ENCODE results near the gene ACSM6.
A peak's percentile ranks its signal among the peaks of the same experiment; 100 is the strongest.

ACSM6 gene

GRCh38 chr10:95246582-95247051 lies 52.6 kb downstream of the ACSM6 start:
- no peaks in the 10 kb centered on the region for H3K27me3 ChIP-seq (ENCODE audit: control insufficient read depth, insufficient read depth, low read length)
- H3K4me1 ChIP-seq (ENCODE audit: control insufficient read depth, insufficient read depth, low read length), result peaks cover 27% of the 10 kb centered on the region
- H3K9ac ChIP-seq (ENCODE audit: low read length), result no peak overlapping the region
- no peak overlapping the region for H3K4me3 ChIP-seq (ENCODE audit: low read depth, low read length)
- H3K9me3 ChIP-seq (ENCODE audit: control insufficient read depth, insufficient read depth, low read depth, low read length), result no peaks in the 10 kb centered on the region
- no peak overlapping the region for H3K27ac ChIP-seq (ENCODE audit: low read depth, low read length)
- H3K36me3 ChIP-seq (ENCODE audit: control insufficient read depth, insufficient read depth, low read length), result peaks cover 75% of the 10 kb centered on the region

GRCh38 chr10:95247200-95247880 lies 53.3 kb downstream of the ACSM6 start:
- H3K4me3 ChIP-seq (ENCODE audit: low read depth, low read length), result no peak overlapping the region
- H3K9me3 ChIP-seq (ENCODE audit: control insufficient read depth, insufficient read depth, low read depth, low read length), result no peaks in the 10 kb centered on the region
- H3K27ac ChIP-seq (ENCODE audit: low read depth, low read length), result no peak overlapping the region
- peaks cover 76% of the 10 kb centered on the region for H3K36me3 ChIP-seq (ENCODE audit: control insufficient read depth, insufficient read depth, low read length)
- H3K9ac ChIP-seq (ENCODE audit: low read length), result peak overlapping the region; percentile 6
- H3K27me3 ChIP-seq (ENCODE audit: control insufficient read depth, insufficient read depth, low read length), result no peaks in the 10 kb centered on the region
- peaks cover 27% of the 10 kb centered on the region for H3K4me1 ChIP-seq (ENCODE audit: control insufficient read depth, insufficient read depth, low read length)

- Histone ChIP-seq H3K27ac (ENCODE audit: low read depth, low read length) (no peak overlapping the region), H3K36me3 (ENCODE audit: control insufficient read depth, insufficient read depth, low read length) (peaks cover 75% of the 10 kb centered on the region), H3K9ac (ENCODE audit: low read length) (no peak overlapping the region)
Measured at GRCh38 chr10:95247881-95248583, 54.0 kb downstream of the ACSM6 start.

GRCh38 chr10:95248989-95249388 lies 55.0 kb downstream of the ACSM6 start:
- H3K27me3 ChIP-seq (ENCODE audit: control insufficient read depth, insufficient read depth, low read length), result no peaks in the 10 kb centered on the region
- peaks cover 70% of the 10 kb centered on the region for H3K36me3 ChIP-seq (ENCODE audit: control insufficient read depth, insufficient read depth, low read length)
- H3K4me1 ChIP-seq (ENCODE audit: control insufficient read depth, insufficient read depth, low read length), result peaks cover 23% of the 10 kb centered on the region
- H3K27ac ChIP-seq (ENCODE audit: low read depth, low read length), result no peak overlapping the region
- no peaks in the 10 kb centered on the region for H3K9me3 ChIP-seq (ENCODE audit: control insufficient read depth, insufficient read depth, low read depth, low read length)
- H3K9ac ChIP-seq (ENCODE audit: low read length), result no peak overlapping the region
- no peak overlapping the region for H3K4me3 ChIP-seq (ENCODE audit: low read depth, low read length)

More at GRCh38 chr10:95247881-95248583, 54.0 kb downstream of the ACSM6 start:
- Histone ChIP-seq H3K4me1 (ENCODE audit: control insufficient read depth, insufficient read depth, low read length) (peaks cover 23% of the 10 kb centered on the region), H3K4me3 (ENCODE audit: low read depth, low read length) (no peak overlapping the region), H3K9me3 (ENCODE audit: control insufficient read depth, insufficient read depth, low read depth, low read length) (no peaks in the 10 kb centered on the region), H3K27me3 (ENCODE audit: control insufficient read depth, insufficient read depth, low read length) (no peaks in the 10 kb centered on the region)

GRCh38 chr10:95249467-95249866 lies 55.4 kb downstream of the ACSM6 start:
- Histone ChIP-seq H3K9me3 (ENCODE audit: control insufficient read depth, insufficient read depth, low read depth, low read length) (no peaks in the 10 kb centered on the region), H3K27ac (ENCODE audit: low read depth, low read length) (peak overlapping the region; percentile 29; the same call in 1 of the 2 replicates), H3K9ac (ENCODE audit: low read length) (no peak overlapping the region), H3K4me1 (ENCODE audit: control insufficient read depth, insufficient read depth, low read length) (peaks cover 23% of the 10 kb centered on the region), H3K27me3 (ENCODE audit: control insufficient read depth, insufficient read depth, low read length) (no peaks in the 10 kb centered on the region), H3K4me3 (ENCODE audit: low read depth, low read length) (no peak overlapping the region), H3K36me3 (ENCODE audit: control insufficient read depth, insufficient read depth, low read length) (peaks cover 69% of the 10 kb centered on the region)

- Histone ChIP-seq H3K9ac (ENCODE audit: low read length) (no peak overlapping the region), H3K4me1 (ENCODE audit: control insufficient read depth, insufficient read depth, low read length) (peaks cover 23% of the 10 kb centered on the region), H3K27me3 (ENCODE audit: control insufficient read depth, insufficient read depth, low read length) (no peaks in the 10 kb centered on the region), H3K36me3 (ENCODE audit: control insufficient read depth, insufficient read depth, low read length) (peaks cover 57% of the 10 kb centered on the region), H3K27ac (ENCODE audit: low read depth, low read length) (no peak overlapping the region), H3K9me3 (ENCODE audit: control insufficient read depth, insufficient read depth, low read depth, low read length) (no peaks in the 10 kb centered on the region), H3K4me3 (ENCODE audit: low read depth, low read length) (no peak overlapping the region)
Measured at GRCh38 chr10:95250856-95251255, 56.8 kb downstream of the ACSM6 start.

GRCh38 chr10:95253007-95253406 lies 59.0 kb downstream of the ACSM6 start:
- Histone ChIP-seq H3K4me3 (ENCODE audit: low read depth, low read length) (no peak overlapping the region), H3K9ac (ENCODE audit: low read length) (no peak overlapping the region), H3K27ac (ENCODE audit: low read depth, low read length) (no peak overlapping the region), H3K9me3 (ENCODE audit: control insufficient read depth, insufficient read depth, low read depth, low read length) (peaks cover 6% of the 10 kb centered on the region; the same call in 1 of the 2 replicates), H3K27me3 (ENCODE audit: control insufficient read depth, insufficient read depth, low read length) (no peaks in the 10 kb centered on the region), H3K36me3 (ENCODE audit: control insufficient read depth, insufficient read depth, low read length) (peaks cover 58% of the 10 kb centered on the region), H3K4me1 (ENCODE audit: control insufficient read depth, insufficient read depth, low read length) (peaks cover 9% of the 10 kb centered on the region)

GRCh38 chr10:95253686-95254085 lies 59.6 kb downstream of the ACSM6 start:
- Histone ChIP-seq H3K27me3 (ENCODE audit: control insufficient read depth, insufficient read depth, low read length) (no peaks in the 10 kb centered on the region), H3K27ac (ENCODE audit: low read depth, low read length) (no peak overlapping the region), H3K9me3 (ENCODE audit: control insufficient read depth, insufficient read depth, low read depth, low read length) (peaks cover 7% of the 10 kb centered on the region; the same call in 1 of the 2 replicates), H3K4me3 (ENCODE audit: low read depth, low read length) (no peak overlapping the region), H3K36me3 (ENCODE audit: control insufficient read depth, insufficient read depth, low read length) (peaks cover 63% of the 10 kb centered on the region), H3K9ac (ENCODE audit: low read length) (no peak overlapping the region), H3K4me1 (ENCODE audit: control insufficient read depth, insufficient read depth, low read length) (peaks cover 8% of the 10 kb centered on the region)

GRCh38 chr10:95254629-95255028 lies 60.6 kb downstream of the ACSM6 start:
- Histone ChIP-seq H3K36me3 (ENCODE audit: control insufficient read depth, insufficient read depth, low read length) (peaks cover 62% of the 10 kb centered on the region), H3K4me3 (ENCODE audit: low read depth, low read length) (no peak overlapping the region), H3K9ac (ENCODE audit: low read length) (no peak overlapping the region), H3K27ac (ENCODE audit: low read depth, low read length) (no peak overlapping the region), H3K27me3 (ENCODE audit: control insufficient read depth, insufficient read depth, low read length) (no peaks in the 10 kb centered on the region), H3K9me3 (ENCODE audit: control insufficient read depth, insufficient read depth, low read depth, low read length) (peaks cover 7% of the 10 kb centered on the region; the same call in 1 of the 2 replicates), H3K4me1 (ENCODE audit: control insufficient read depth, insufficient read depth, low read length) (peaks cover 5% of the 10 kb centered on the region)

- H3K9ac ChIP-seq (ENCODE audit: low read length), result no peak overlapping the region
- H3K4me1 ChIP-seq (ENCODE audit: control insufficient read depth, insufficient read depth, low read length), result peaks cover 9% of the 10 kb centered on the region
- no peak overlapping the region for H3K4me3 ChIP-seq (ENCODE audit: low read depth, low read length)
- no peaks in the 10 kb centered on the region for H3K27me3 ChIP-seq (ENCODE audit: control insufficient read depth, insufficient read depth, low read length)
- H3K36me3 ChIP-seq (ENCODE audit: control insufficient read depth, insufficient read depth, low read length), result peaks cover 73% of the 10 kb centered on the region
- peaks cover 7% of the 10 kb centered on the region; the same call in 1 of the 2 replicates for H3K9me3 ChIP-seq (ENCODE audit: control insufficient read depth, insufficient read depth, low read depth, low read length)
- H3K27ac ChIP-seq (ENCODE audit: low read depth, low read length), result no peak overlapping the region
Measured at GRCh38 chr10:95256268-95256667, 62.2 kb downstream of the ACSM6 start.

- Histone ChIP-seq H3K9me3 (ENCODE audit: control insufficient read depth, insufficient read depth, low read depth, low read length) (peaks cover 7% of the 10 kb centered on the region; the same call in 1 of the 2 replicates), H3K4me3 (ENCODE audit: low read depth, low read length) (no peak overlapping the region), H3K36me3 (ENCODE audit: control insufficient read depth, insufficient read depth, low read length) (peaks cover 71% of the 10 kb centered on the region), H3K27ac (ENCODE audit: low read depth, low read length) (no peak overlapping the region), H3K9ac (ENCODE audit: low read length) (no peak overlapping the region), H3K4me1 (ENCODE audit: control insufficient read depth, insufficient read depth, low read length) (peaks cover 15% of the 10 kb centered on the region), H3K27me3 (ENCODE audit: control insufficient read depth, insufficient read depth, low read length) (no peaks in the 10 kb centered on the region)
Measured at GRCh38 chr10:95257849-95258248, 63.8 kb downstream of the ACSM6 start.
